GM12878 (cell line): ENCODE data around the gene STARD13. TPM values are rescaled to one million over a fixed set of nuclear protein-coding genes. Genes with fewer than 3 reads are reported as not detected.

Experiments used
- BCL11A ChIP-seq: IDR thresholded peaks from 2 replicates; pipeline ENCODE4 v1.6.1; 2011; ENCODE audit warnings: low read depth, low read length
- JUND ChIP-seq: IDR thresholded peaks from 2 replicates; pipeline ENCODE4 v1.6.1; 2012; ENCODE audit warnings: low read depth, mild to moderate bottlenecking, low read length, improper control_type of control experiment, moderate library complexity
- MTA3 ChIP-seq: IDR thresholded peaks from 2 replicates; pipeline ENCODE4 v1.6.1; 2012; ENCODE audit warnings: low read length, inconsistent platforms, borderline replicate concordance
- MYB ChIP-seq: fragments of 150-350 bp; IDR thresholded peaks from 2 replicates; pipeline ENCODE4 v1.6.1; 2014; ENCODE audit warnings: mild to moderate bottlenecking, low read depth, low read length, borderline replicate concordance
- NR2F1 ChIP-seq: fragments of 450-650 bp; conservative IDR thresholded peaks from 2 replicates; pipeline ENCODE4 v1.6.1; 2017; ENCODE audit warnings: mild to moderate bottlenecking
- POLR2AphosphoS5 ChIP-seq: IDR thresholded peaks from 2 replicates; pipeline ENCODE4 v1.6.1; 2011; ENCODE audit warnings: mild to moderate bottlenecking, low read length, inconsistent platforms
- SMAD5 ChIP-seq: IDR thresholded peaks from 2 replicates; pipeline ENCODE4 v1.6.1; 2016; ENCODE audit warnings: antibody characterized with exemption, low read depth
- SRF ChIP-seq, 2 experiments: IDR thresholded peaks; 2 replicates each; pipeline ENCODE4 v1.6.1; 2011; ENCODE audit warnings: low read depth in 2 of 2, low read length in 2 of 2, mild to moderate bottlenecking in 1 of 2, moderate library complexity in 1 of 2
- polyA plus RNA-seq, 11 experiments: library from polyadenylated mRNA; depleted of rRNA in 4 of 11; unstranded in 6 of 11; stranded (reverse) in 5 of 11; fragments of >200 nt; fragmentation: Nextera tagmentation in 4 of 11; fragmentation: Illumina TruSeq in 1 of 11; extraction: Ambion mirVana in 4 of 11; extraction: Trizol in 1 of 11; gene quantifications; 1 replicate in 1 of 11; 2 replicates in 10 of 11; pipeline versions ENCODE4 v1.2.1 to v1.2.3, GENCODE V29; 2011 to 2016; ENCODE audit warnings: inconsistent platforms in 2 of 11, missing spikeins in 2 of 11, low read depth in 1 of 11
- total RNA-seq, 4 experiments: library from RNA; depleted of rRNA in 3 of 4; stranded (reverse); fragments of >200 nt in 3 of 4; fragmentation: Illumina TruSeq in 1 of 4; extraction: Trizol in 1 of 4; gene quantifications; 2 replicates each; pipeline versions ENCODE4 v1.2.1 to v1.2.3, GENCODE V29; 2013 to 2021
- TF ChIP-seq, protein P1 (sequence below): IDR thresholded peaks from 2 replicates; pipeline ENCODE4 v1.6.1; 2012; ENCODE audit warnings: improper control_type of control experiment, low read depth, low read length; ENCODE audit not compliant: insufficient replicate concordance
- TF ChIP-seq, protein P2 (sequence below): fragments of 450-650 bp; IDR thresholded peaks from 2 replicates; pipeline ENCODE4 v1.6.1; 2016; ENCODE audit warnings: mild to moderate bottlenecking
- TF ChIP-seq, protein P3 (sequence below): fragments of 450-650 bp; formaldehyde crosslinking; IDR thresholded peaks from 2 replicates; pipeline ENCODE4 v1.4.0; 2022; ENCODE audit warnings: mild to moderate bottlenecking, moderate library complexity
- TF ChIP-seq, protein P4 (sequence below), 3 experiments: IDR thresholded peaks in 2 of 3; conservative IDR thresholded peaks in 1 of 3; 2 replicates each; pipeline ENCODE4 v1.5.1; 2011; ENCODE audit warnings: low read depth in 3 of 3, low read length in 3 of 3, mild to moderate bottlenecking in 3 of 3, control low read depth in 2 of 3, moderate library complexity in 2 of 3, inconsistent platforms in 1 of 3, mixed read lengths in 1 of 3; ENCODE audit not compliant: control insufficient read depth in 2 of 3, insufficient read depth in 1 of 3; ENCODE audit errors: extremely low read depth in 1 of 3
- TF ChIP-seq, protein P5 (sequence below): fragments of 450-650 bp; IDR thresholded peaks from 2 replicates; pipeline ENCODE4 v1.6.1; 2017; ENCODE audit warnings: mild to moderate bottlenecking, moderate library complexity

The STARD13 gene
- total and polyA plus RNA-seq, 10 of the 15 experiments (the other 5 are each of a cell fraction or from before 2014, with no cell fraction given), result 4.0 to 41.6 (median 10.1) TPM

DNA sequence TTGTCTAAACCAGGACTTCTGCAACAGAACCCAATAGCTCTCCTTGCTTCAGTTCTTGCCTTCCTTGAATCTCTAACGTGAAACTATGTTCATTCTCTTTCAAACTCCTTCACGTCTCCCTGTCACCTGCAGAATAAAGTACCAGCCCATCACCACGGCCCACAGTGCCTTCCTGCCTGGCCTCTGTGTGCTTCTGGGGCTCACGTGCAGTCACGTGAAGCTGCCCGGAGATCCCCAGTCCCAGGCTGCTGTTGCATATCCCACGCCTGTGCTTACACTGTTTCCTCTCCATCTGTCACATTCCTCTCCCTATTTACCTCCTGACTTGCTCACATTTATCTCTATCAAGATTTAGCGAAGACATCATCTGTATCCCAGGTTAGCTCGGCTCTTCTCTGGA is 102.8 kb downstream of the STARD13 start (continued):
- TF ChIP-seq, protein P1, sequence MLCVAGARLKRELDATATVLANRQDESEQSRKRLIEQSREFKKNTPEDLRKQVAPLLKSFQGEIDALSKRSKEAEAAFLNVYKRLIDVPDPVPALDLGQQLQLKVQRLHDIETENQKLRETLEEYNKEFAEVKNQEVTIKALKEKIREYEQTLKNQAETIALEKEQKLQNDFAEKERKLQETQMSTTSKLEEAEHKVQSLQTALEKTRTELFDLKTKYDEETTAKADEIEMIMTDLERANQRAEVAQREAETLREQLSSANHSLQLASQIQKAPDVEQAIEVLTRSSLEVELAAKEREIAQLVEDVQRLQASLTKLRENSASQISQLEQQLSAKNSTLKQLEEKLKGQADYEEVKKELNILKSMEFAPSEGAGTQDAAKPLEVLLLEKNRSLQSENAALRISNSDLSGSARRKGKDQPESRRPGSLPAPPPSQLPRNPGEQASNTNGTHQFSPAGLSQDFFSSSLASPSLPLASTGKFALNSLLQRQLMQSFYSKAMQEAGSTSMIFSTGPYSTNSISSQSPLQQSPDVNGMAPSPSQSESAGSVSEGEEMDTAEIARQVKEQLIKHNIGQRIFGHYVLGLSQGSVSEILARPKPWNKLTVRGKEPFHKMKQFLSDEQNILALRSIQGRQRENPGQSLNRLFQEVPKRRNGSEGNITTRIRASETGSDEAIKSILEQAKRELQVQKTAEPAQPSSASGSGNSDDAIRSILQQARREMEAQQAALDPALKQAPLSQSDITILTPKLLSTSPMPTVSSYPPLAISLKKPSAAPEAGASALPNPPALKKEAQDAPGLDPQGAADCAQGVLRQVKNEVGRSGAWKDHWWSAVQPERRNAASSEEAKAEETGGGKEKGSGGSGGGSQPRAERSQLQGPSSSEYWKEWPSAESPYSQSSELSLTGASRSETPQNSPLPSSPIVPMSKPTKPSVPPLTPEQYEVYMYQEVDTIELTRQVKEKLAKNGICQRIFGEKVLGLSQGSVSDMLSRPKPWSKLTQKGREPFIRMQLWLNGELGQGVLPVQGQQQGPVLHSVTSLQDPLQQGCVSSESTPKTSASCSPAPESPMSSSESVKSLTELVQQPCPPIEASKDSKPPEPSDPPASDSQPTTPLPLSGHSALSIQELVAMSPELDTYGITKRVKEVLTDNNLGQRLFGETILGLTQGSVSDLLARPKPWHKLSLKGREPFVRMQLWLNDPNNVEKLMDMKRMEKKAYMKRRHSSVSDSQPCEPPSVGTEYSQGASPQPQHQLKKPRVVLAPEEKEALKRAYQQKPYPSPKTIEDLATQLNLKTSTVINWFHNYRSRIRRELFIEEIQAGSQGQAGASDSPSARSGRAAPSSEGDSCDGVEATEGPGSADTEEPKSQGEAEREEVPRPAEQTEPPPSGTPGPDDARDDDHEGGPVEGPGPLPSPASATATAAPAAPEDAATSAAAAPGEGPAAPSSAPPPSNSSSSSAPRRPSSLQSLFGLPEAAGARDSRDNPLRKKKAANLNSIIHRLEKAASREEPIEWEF, result peak; percentile 26
- TF ChIP-seq NR2F1, result no peak; the same call in 1 of the 2 replicates
- TF ChIP-seq MTA3, result peak; percentile 43; the same call in 1 of the 2 replicates
- TF ChIP-seq SMAD5, result no peak
- TF ChIP-seq, protein P2, sequence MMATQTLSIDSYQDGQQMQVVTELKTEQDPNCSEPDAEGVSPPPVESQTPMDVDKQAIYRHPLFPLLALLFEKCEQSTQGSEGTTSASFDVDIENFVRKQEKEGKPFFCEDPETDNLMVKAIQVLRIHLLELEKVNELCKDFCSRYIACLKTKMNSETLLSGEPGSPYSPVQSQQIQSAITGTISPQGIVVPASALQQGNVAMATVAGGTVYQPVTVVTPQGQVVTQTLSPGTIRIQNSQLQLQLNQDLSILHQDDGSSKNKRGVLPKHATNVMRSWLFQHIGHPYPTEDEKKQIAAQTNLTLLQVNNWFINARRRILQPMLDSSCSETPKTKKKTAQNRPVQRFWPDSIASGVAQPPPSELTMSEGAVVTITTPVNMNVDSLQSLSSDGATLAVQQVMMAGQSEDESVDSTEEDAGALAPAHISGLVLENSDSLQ, result 0 out of 2 replicates have a peak, but pooled peaks have one; percentile 13
- TF ChIP-seq, protein P3, sequence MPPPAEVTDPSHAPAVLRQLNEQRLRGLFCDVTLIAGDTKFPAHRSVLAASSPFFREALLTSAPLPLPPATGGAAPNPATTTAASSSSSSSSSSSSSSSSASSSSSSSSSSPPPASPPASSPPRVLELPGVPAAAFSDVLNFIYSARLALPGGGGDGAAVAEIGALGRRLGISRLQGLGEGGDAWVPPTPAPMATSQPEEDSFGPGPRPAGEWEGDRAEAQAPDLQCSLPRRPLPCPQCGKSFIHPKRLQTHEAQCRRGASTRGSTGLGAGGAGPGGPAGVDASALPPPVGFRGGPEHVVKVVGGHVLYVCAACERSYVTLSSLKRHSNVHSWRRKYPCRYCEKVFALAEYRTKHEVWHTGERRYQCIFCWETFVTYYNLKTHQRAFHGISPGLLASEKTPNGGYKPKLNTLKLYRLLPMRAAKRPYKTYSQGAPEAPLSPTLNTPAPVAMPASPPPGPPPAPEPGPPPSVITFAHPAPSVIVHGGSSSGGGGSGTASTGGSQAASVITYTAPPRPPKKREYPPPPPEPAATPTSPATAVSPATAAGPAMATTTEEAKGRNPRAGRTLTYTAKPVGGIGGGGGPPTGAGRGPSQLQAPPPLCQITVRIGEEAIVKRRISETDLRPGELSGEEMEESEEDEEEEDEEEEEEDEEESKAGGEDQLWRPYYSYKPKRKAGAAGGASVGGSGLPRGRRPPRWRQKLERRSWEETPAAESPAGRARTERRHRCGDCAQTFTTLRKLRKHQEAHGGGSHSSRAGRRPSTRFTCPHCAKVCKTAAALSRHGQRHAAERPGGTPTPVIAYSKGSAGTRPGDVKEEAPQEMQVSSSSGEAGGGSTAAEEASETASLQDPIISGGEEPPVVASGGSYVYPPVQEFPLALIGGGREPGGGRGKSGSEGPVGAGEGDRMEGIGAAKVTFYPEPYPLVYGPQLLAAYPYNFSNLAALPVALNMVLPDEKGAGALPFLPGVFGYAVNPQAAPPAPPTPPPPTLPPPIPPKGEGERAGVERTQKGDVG (CRISPR knock-in tag), result no peak
- TF ChIP-seq, protein P4, sequence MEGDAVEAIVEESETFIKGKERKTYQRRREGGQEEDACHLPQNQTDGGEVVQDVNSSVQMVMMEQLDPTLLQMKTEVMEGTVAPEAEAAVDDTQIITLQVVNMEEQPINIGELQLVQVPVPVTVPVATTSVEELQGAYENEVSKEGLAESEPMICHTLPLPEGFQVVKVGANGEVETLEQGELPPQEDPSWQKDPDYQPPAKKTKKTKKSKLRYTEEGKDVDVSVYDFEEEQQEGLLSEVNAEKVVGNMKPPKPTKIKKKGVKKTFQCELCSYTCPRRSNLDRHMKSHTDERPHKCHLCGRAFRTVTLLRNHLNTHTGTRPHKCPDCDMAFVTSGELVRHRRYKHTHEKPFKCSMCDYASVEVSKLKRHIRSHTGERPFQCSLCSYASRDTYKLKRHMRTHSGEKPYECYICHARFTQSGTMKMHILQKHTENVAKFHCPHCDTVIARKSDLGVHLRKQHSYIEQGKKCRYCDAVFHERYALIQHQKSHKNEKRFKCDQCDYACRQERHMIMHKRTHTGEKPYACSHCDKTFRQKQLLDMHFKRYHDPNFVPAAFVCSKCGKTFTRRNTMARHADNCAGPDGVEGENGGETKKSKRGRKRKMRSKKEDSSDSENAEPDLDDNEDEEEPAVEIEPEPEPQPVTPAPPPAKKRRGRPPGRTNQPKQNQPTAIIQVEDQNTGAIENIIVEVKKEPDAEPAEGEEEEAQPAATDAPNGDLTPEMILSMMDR (IDR thresholded peaks at IDR 0.05 in 2 of 3, conservative IDR thresholded peaks at IDR 0.05 in 1 of 3; ENCODE audit: control insufficient read depth in 2 of 3, extremely low read depth in 1 of 3, insufficient read depth in 1 of 3, low read depth in 3 of 3, low read length in 3 of 3), result no peak
- TF ChIP-seq POLR2AphosphoS5, result no peak
- TF ChIP-seq, protein P5, sequence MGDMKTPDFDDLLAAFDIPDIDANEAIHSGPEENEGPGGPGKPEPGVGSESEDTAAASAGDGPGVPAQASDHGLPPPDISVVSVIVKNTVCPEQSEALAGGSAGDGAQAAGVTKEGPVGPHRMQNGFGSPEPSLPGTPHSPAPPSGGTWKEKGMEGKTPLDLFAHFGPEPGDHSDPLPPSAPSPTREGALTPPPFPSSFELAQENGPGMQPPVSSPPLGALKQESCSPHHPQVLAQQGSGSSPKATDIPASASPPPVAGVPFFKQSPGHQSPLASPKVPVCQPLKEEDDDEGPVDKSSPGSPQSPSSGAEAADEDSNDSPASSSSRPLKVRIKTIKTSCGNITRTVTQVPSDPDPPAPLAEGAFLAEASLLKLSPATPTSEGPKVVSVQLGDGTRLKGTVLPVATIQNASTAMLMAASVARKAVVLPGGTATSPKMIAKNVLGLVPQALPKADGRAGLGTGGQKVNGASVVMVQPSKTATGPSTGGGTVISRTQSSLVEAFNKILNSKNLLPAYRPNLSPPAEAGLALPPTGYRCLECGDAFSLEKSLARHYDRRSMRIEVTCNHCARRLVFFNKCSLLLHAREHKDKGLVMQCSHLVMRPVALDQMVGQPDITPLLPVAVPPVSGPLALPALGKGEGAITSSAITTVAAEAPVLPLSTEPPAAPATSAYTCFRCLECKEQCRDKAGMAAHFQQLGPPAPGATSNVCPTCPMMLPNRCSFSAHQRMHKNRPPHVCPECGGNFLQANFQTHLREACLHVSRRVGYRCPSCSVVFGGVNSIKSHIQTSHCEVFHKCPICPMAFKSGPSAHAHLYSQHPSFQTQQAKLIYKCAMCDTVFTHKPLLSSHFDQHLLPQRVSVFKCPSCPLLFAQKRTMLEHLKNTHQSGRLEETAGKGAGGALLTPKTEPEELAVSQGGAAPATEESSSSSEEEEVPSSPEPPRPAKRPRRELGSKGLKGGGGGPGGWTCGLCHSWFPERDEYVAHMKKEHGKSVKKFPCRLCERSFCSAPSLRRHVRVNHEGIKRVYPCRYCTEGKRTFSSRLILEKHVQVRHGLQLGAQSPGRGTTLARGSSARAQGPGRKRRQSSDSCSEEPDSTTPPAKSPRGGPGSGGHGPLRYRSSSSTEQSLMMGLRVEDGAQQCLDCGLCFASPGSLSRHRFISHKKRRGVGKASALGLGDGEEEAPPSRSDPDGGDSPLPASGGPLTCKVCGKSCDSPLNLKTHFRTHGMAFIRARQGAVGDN, result peak; percentile 94
- TF ChIP-seq JUND, result no peak
- no peak for TF ChIP-seq BCL11A
- TF ChIP-seq MYB, result no peak
- no peak for TF ChIP-seq SRF (IDR thresholded peaks at IDR 0.05; ENCODE audit: low read depth in 2 of 2, low read length in 2 of 2)
